Amygdala (tissue), 56 donors: ENCODE measurements around the gene SIAH3.
A peak's percentile ranks its signal among the peaks of the same experiment; 100 is the strongest.

Experiments
- DNase-seq, 56 donors: peaks; one replicate each; lab custom pipeline; 2025; lab: John Stamatoyannopoulos, UW

SIAH3 gene

GRCh38 chr13:45825387-45825650 lies 26.2 kb downstream of the SIAH3 start:
- DNase-seq, result no peak

GRCh38 chr13:45823583-45823982 lies 28.0 kb downstream of the SIAH3 start:
- no peak for DNase-seq

GRCh38 chr13:45821811-45822210 lies 29.7 kb downstream of the SIAH3 start:
- no peak for DNase-seq

GRCh38 chr13:45820106-45820838 lies 31.3 kb downstream of the SIAH3 start:
- DNase-seq, result peak in 12 of 56 donors; percentile 3 to 36 (median 18)

- DNase-seq, result no peak
Observed at GRCh38 chr13:45817833-45818232, 33.7 kb downstream of the SIAH3 start.

GRCh38 chr13:45816427-45816826 lies 35.1 kb downstream of the SIAH3 start:
- no peak for DNase-seq

- no peak for DNase-seq
Observed at GRCh38 chr13:45812695-45813372, 38.7 kb downstream of the SIAH3 start.

- no peak for DNase-seq
Observed at GRCh38 chr13:45811891-45812694, 39.5 kb downstream of the SIAH3 start.

GRCh38 chr13:45809801-45810394 lies 41.7 kb downstream of the SIAH3 start:
- DNase-seq, result no peak

- no peak for DNase-seq
Observed at GRCh38 chr13:45808925-45809324, 42.6 kb downstream of the SIAH3 start.

- DNase-seq, result peak in 17 of 56 donors; percentile 2 to 68 (median 13)
Observed at GRCh38 chr13:45807520-45808099, 43.9 kb downstream of the SIAH3 start.

GRCh38 chr13:45800485-45800884 lies 51.1 kb downstream of the SIAH3 start:
- no peak for DNase-seq

GRCh38 chr13:45799451-45799850 lies 52.1 kb downstream of the SIAH3 start:
- peak in 1 of 56 donors; percentile 3 for DNase-seq

- no peak for DNase-seq
Observed at GRCh38 chr13:45798851-45799250, 52.7 kb downstream of the SIAH3 start.

- no peak for DNase-seq
Observed at GRCh38 chr13:45796426-45797235, 54.9 kb downstream of the SIAH3 start.

GRCh38 chr13:45792827-45793303 lies 58.7 kb downstream of the SIAH3 start:
- DNase-seq, result no peak

GRCh38 chr13:45788011-45788410 lies 63.5 kb downstream of the SIAH3 start:
- no peak for DNase-seq

GRCh38 chr13:45787346-45787745 lies 64.2 kb downstream of the SIAH3 start:
- DNase-seq, result no peak

GRCh38 chr13:45786293-45786920 lies 65.1 kb downstream of the SIAH3 start:
- no peak for DNase-seq
